Small intestine (tissue), 7 donors: ENCODE results near the gene OGG1. TPM values are rescaled to one million over a fixed set of nuclear protein-coding genes. Genes with fewer than 3 reads are reported as not detected.

ENCODE experiments used
- DNase-seq, 2 donors: peaks; one replicate each; pipeline versions ENCODE4 v3.0.0 to v3.0.0-alpha.2; 2013
- FAIRE-seq: peaks from 2 replicates; lab custom pipeline; 2012; peaks lifted over from hg19 to GRCh38; lab: Jason Lieb, UNC
- H3K27ac ChIP-seq, 3 donors: one replicate each; pipeline ENCODE4 v1.5.1; 2013; ENCODE audit warnings: low read length in 2 of 3, mild to moderate bottlenecking in 2 of 3, control low read depth in 1 of 3, inconsistent platforms in 1 of 3, low read depth in 1 of 3, moderate library complexity in 1 of 3
- H3K27me3 ChIP-seq, 3 donors: one replicate each; pipeline ENCODE4 v1.6.1; 2013; ENCODE audit warnings: low read length in 3 of 3, inconsistent platforms in 1 of 3; ENCODE audit not compliant: control insufficient read depth in 3 of 3, insufficient read depth in 3 of 3
- H3K36me3 ChIP-seq, 3 donors: one replicate each; pipeline ENCODE4 v1.6.1; 2013; ENCODE audit warnings: low read length in 3 of 3, inconsistent platforms in 1 of 3, low read depth in 1 of 3, mild to moderate bottlenecking in 1 of 3, moderate library complexity in 1 of 3; ENCODE audit not compliant: control insufficient read depth in 3 of 3, insufficient read depth in 2 of 3
- H3K4me1 ChIP-seq, 3 donors: one replicate each; pipeline ENCODE4 v1.6.1; 2013; ENCODE audit warnings: low read length in 2 of 3, inconsistent platforms in 1 of 3, low read depth in 1 of 3, mild to moderate bottlenecking in 1 of 3, moderate library complexity in 1 of 3; ENCODE audit not compliant: control insufficient read depth in 3 of 3, insufficient read depth in 2 of 3
- H3K4me3 ChIP-seq, 3 donors: one replicate each; pipeline ENCODE4 v1.5.1; 2013; ENCODE audit warnings: low read length in 3 of 3, control low read depth in 1 of 3, inconsistent platforms in 1 of 3, low read depth in 1 of 3, mild to moderate bottlenecking in 1 of 3, moderate library complexity in 1 of 3
- H3K9me3 ChIP-seq, 2 donors: one replicate each; pipeline ENCODE4 v1.6.1; 2013; ENCODE audit warnings: low read depth in 1 of 2, low read length in 1 of 2; ENCODE audit not compliant: control insufficient read depth in 2 of 2, insufficient read depth in 1 of 2
- WGBS, 3 donors: extraction: QIAGEN DNeasy Blood & Tissue Kit; methylation state at CpG; one replicate each; pipeline ENCODE4 v1.1.7; 2013; 5-methylcytosine and 5-hydroxymethylcytosine counted together
- polyA plus RNA-seq, 4 donors: library from polyadenylated mRNA; stranded (reverse) in 3 of 4; unstranded in 1 of 4; fragments of 200-250 nt in 3 of 4; fragments of 120-200 nt in 1 of 4; gene quantifications; one replicate each; pipeline versions ENCODE4 v1.2.1 to v1.2.3, GENCODE V29; 2013
- donor health status: healthy with polysubstance abuse.
- donor health status: control.
- donor health status: control.
- donor health status: Bipolar disorder and iron deficiency.
- donor health status: healthy.

The OGG1 gene
- polyA plus RNA-seq, 4 donors = 25.4 to 111 (median 43.1) TPM

DNA sequence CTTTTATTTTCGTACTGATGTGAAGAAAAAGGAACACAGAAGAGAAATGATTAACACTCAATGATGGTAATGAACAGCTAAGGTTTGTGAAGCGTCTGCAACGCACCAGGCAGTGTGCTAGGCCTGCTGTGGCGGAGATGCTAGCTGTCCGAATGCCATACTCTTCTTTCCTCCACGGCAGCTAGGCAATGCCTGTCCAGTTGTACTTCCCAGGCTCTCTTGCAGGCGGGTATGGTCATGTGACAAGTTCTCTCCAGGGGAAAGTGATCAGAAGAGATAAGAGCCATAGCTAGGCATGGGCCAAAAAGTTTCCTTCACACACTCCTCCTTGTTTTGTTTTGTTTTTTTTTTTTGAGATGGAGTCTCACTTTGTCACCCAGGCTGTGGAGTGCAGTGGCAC, 35.9 kb downstream of the OGG1 start:
- Histone ChIP-seq H3K4me3 (no peak overlapping the region), H3K27ac (no peak overlapping the region), H3K27me3 (no peaks in the 10 kb centered on the region), H3K9me3 (no peaks in the 10 kb centered on the region), H3K4me1 (peaks cover 2 to 26% (median 8%) of the 10 kb centered on the region in 3 donors), H3K36me3 (peaks cover 11 to 68% (median 14%) of the 10 kb centered on the region in 3 donors)
- FAIRE-seq = no peak
- no peak for DNase-seq
- 84 to 93% (median 89%) methylated on average over 7 of the region's 7 CpGs for WGBS, 3 donors

DNA sequence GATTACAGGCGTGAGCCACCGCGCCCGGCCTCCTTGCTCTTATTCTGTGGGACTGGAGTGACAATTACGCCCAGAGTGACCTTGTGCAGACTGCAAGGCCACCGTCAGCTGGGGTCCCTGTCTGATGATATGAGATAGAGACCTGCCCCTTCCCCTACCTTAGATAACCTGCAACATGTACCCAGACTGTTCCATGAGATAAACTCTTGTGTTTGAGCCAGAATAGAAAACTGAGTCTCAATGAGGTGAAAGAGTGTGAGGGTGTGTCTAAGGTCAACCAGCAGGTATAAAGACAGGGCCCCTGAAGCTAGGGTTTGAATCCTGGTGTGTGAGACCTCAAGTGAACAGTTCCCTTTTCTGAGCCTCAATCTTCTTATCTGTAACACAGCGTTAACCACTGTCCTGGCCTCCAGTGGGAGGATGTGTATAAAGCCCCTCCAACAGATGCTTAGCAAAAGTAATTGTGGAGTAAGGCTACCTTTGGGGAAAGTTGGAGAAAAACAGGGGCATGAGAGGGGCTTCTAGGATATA, 36.5 kb downstream of the OGG1 start:
- WGBS, 3 donors = 87 to 94% (median 90%) methylated on average over 7 of the region's 7 CpGs
- no peak for FAIRE-seq
- H3K27me3 ChIP-seq = no peaks in the 10 kb centered on the region
- H3K9me3 ChIP-seq = no peaks in the 10 kb centered on the region
- peaks cover 0 to 21% (median 5%) of the 10 kb centered on the region in 3 donors for H3K4me1 ChIP-seq
- H3K4me3 ChIP-seq = no peak overlapping the region
- H3K36me3 ChIP-seq = peaks cover 11 to 68% (median 11%) of the 10 kb centered on the region in 3 donors
- DNase-seq = no peak
- H3K27ac ChIP-seq = no peak overlapping the region

DNA sequence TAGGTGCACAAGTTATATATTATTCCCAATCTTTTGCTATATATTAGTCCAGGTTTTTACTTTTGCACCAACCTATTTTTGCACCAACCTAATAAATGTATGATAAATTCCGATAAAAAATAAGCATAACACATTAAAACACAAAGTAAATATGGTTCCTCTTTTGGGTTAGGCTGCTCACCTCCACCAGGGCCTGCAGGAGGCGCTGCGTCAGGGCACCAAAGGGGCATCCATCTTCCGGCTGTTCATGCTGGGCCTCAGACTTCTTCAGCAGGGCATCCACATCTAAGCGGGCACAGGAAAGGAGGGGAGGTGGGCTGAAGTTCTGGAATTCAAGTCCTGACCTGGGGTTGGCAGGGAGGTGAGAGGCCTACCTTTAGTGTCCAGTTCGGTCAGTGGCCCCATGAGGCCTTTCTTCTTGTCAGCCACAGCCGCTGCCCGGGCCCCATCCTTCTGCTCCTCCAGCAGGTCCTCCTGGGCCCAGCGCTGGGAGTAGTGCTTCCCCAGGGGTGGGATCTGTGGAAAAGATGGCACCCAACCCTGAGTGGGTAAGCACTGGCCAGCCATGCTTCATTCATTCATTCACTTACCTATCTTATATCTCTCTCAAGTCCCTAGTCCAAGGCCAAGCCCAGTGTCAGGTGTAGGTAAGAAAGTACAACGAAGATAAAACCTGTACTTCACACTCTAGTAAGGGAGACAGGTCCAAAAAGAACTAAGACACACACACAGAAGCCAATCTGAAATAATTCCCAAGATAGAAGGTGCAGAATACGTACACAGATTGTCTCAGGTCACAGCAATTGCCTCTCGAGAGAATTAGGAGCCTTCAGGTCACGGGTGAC, 37.3 kb downstream of the OGG1 start:
- Histone ChIP-seq H3K27ac (peak overlapping the region in 1 of 3 donors; percentile 44), H3K4me3 (no peak overlapping the region), H3K4me1 (peaks cover 0 to 20% (median 5%) of the 10 kb centered on the region in 3 donors), H3K9me3 (no peaks in the 10 kb centered on the region), H3K36me3 (peaks cover 11 to 62% (median 11%) of the 10 kb centered on the region in 3 donors), H3K27me3 (no peaks in the 10 kb centered on the region)
- DNase-seq (peak in 1 of 2 donors; percentile 57), FAIRE-seq (no peak)
- 77 to 89% (median 83%) methylated on average over 13 of the region's 13 CpGs for WGBS, 3 donors

DNA sequence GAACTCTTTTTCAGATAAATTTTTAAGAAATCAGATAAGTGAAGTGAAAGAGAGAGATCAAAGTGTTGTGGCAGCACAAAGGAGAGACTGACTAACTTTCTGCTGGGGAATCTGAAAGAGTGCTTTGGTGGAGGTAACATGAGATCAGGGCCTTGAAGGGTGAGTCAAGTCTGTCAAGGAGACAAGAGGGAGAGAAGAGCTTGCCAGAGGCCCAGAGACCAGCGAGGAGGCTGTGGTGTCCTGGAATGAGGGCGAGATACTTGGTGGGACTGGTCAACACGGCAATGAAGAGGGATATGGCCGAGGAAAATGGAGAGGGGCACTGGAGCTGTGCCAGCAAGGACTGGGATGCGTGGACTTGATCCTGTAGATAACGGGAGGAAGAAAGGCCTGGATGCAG, 38.0 kb downstream of the OGG1 start:
- peak overlapping the region in 1 of 3 donors; percentile 44 for H3K27ac ChIP-seq
- no peak overlapping the region for H3K4me3 ChIP-seq
- no peak for FAIRE-seq
- 80 to 85% (median 82%) methylated on average over 6 of the region's 6 CpGs for WGBS, 3 donors
- no peaks in the 10 kb centered on the region for H3K9me3 ChIP-seq
- peaks cover 11 to 62% (median 11%) of the 10 kb centered on the region in 3 donors for H3K36me3 ChIP-seq
- no peak for DNase-seq
- H3K4me1 ChIP-seq = peaks cover 0 to 19% (median 5%) of the 10 kb centered on the region in 3 donors
- H3K27me3 ChIP-seq = no peaks in the 10 kb centered on the region

DNA sequence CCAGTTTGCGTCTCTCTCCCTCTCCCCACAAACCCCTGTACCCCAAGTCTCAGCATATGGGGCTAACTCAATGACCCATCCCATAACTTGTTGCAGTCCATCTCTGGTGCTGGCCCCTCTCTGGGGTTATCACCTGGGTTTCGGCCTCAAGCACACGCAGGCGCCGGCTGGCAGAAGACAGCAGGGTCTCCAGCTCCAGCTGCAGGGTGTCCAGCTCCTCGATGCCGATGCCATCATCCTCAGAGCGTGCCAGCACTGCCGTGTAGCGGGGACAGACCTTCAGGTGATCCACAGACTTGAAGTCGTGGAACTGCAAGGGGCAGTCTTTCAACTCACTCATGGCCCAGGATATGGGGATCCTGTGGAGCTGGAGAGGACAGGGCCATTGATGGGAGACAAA, 41.4 kb downstream of the OGG1 start:
- Histone ChIP-seq H3K4me3 (no peak overlapping the region), H3K27me3 (no peaks in the 10 kb centered on the region), H3K9me3 (no peaks in the 10 kb centered on the region), H3K36me3 (peaks cover 6 to 53% (median 7%) of the 10 kb centered on the region in 3 donors), H3K4me1 (peaks cover 2 to 30% (median 6%) of the 10 kb centered on the region in 3 donors), H3K27ac (no peak overlapping the region)
- 91 to 93% (median 92%) methylated on average over 11 of the region's 11 CpGs for WGBS, 3 donors
- FAIRE-seq = no peak
- DNase-seq = no peak

DNA sequence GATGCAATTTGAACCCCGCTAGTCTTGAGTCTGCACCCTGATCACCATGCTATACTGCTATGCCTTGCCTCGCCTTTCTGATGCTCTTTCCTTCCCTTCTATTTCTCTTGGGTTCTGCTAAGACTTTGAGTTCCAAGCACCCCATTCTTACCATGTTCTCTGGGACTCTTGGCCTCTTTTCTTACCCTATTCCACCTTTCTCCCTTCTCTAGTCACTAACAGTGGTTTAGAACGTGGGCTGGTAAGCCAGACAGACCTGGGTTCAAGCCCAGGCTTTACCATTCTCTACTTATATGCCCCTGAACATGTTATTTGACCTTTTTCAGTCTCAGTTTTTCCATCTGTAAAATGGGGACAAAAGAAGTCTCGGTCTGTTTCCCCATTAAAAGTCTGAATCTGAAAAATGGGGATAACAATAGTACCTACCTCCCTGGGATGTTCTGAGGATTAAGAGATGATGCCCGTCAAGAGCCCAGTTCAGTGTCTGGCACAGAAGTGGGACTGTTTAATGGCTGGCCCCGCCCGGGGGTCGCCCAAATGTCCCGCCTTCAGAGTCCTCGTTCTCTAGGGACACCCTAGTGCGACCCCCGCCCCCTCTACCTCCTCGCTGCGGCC, 42.1 kb downstream of the OGG1 start:
- Histone ChIP-seq H3K4me3 (peak overlapping the region; percentile 93 to 99 (median 97)), H3K4me1 (peaks cover 2 to 30% (median 6%) of the 10 kb centered on the region in 3 donors), H3K9me3 (no peaks in the 10 kb centered on the region), H3K27ac (peak overlapping the region; percentile 89 to 98 (median 96)), H3K27me3 (no peaks in the 10 kb centered on the region), H3K36me3 (peaks cover 2 to 53% (median 7%) of the 10 kb centered on the region in 3 donors)
- DNase-seq (no peak), FAIRE-seq (no peak)
- 13% methylated on average over 14 of the region's 14 CpGs for WGBS, 3 donors

DNA sequence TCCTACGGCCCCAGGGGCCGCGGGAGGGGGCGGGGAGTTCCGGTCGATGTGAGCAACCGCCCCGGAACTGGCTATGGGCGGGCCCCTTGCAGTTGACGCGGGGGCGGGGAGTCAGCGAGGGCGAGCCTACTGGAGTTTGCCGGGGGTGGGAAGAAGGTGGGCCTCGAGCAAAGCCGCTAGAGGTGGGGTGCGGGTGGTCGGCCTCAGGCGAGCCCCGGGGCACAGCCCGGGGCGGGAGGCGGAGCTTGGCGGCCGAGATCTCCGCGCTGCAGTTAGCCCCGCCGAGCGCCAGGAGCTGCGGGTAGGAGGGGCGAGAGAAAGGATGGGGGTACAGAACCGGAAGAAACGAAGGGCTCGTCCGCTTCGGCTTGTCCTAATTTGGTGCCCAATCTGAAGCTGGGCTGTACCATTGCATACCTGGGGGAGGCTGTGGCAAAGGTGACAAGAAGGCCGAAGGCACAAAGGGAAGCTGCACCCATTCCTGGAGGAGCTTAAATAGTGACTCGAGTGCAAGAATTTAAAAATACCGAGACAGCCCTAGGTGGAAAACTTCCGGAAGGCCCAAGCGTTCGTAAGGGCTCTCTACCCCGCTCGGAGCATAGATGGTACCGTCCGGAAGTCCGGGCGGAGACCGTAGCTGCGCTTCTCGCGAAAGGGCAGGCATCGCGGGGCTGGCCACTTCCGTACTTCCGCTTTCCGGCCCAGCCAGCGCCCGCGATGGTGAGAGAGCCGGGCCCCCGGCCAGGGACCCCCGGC, 42.8 kb downstream of the OGG1 start, which contains the start of the genes ARPC4 and TADA3:
TSS of gene ARPC4 (plus strand) at position 678 of the 756 bp plus-strand sequence. CDS start at position 718, 40 bp downstream.
TSS of gene TADA3 (minus strand) at position 69 of the 756 bp plus-strand sequence. CDS start 1,007 bp downstream, outside the sequence.
- 0 to 1% (median 1%) methylated on average over 60 to 65 of the region's 65 CpGs for WGBS, 3 donors
- peak within 1 kb of the TSS; percentile 93 to 99 (median 97) for H3K4me3 ChIP-seq
- H3K36me3 ChIP-seq = peaks cover 1 to 49% (median 9%) of the 10 kb centered on the region in 3 donors
- H3K9me3 ChIP-seq = no peaks in the 10 kb centered on the region
- H3K27me3 ChIP-seq = no peaks in the 10 kb centered on the region
- no peak for FAIRE-seq
- H3K4me1 ChIP-seq = peaks cover 2 to 24% (median 6%) of the 10 kb centered on the region in 3 donors
- peak within 1 kb of the TSS; percentile 92 to 98 (median 96) for H3K27ac ChIP-seq
- peak; percentile 92 to 97 for DNase-seq
